Limb (tissue), 2 donors: ENCODE results near the gene DPEP3.

Experiments
- DNase-seq, 2 donors: peaks; one replicate each; pipeline ENCODE4 v3.0.0-alpha.2; 2016; ENCODE audit errors: extremely low spot score in 2 of 2

The DPEP3 gene

DNA sequence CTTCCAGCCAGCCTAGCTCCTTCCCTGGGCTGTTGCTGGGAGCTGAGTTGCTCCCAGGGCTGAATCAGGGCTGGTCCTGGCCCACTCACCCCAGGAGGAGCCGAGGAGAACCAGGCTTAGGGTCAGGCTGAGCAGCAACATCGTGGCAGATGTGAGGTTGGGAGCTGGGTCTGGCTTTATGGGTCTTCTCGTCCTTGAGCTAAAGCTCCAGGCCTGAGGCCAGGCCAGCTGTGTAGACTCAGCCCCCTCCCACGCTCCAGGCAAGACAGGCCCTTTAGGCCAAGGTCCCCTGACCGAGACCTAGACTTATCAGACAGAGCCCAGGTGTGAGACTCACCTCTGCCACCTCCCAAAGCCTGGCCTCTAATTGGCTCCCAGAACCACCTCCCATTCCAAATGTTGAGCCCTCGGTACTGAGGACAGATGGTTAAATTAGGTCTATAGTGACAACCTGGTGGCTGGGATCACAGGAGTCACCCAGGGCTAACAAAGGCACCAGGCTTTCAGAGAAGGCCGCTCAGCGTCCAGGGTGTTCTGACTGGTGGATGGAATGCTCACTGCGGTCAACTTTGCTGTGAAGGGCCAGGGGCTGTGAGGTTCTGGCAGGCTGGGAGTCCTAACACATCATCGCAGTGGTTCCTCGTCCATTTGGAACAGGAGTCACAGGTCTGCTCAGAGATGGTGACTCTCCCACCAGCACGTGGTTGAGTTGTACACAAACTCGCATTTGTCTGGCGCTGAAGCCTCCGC is 48.4 kb downstream of the DPEP3 start, which contains the start of gene CTRL:
Gene CTRL (minus strand): TSS at position 151 of the 750 bp plus-strand sequence. CDS start 10 bp downstream, at position 141.
- DNase-seq = peak in 1 of 2 donors; percentile 19

DNA sequence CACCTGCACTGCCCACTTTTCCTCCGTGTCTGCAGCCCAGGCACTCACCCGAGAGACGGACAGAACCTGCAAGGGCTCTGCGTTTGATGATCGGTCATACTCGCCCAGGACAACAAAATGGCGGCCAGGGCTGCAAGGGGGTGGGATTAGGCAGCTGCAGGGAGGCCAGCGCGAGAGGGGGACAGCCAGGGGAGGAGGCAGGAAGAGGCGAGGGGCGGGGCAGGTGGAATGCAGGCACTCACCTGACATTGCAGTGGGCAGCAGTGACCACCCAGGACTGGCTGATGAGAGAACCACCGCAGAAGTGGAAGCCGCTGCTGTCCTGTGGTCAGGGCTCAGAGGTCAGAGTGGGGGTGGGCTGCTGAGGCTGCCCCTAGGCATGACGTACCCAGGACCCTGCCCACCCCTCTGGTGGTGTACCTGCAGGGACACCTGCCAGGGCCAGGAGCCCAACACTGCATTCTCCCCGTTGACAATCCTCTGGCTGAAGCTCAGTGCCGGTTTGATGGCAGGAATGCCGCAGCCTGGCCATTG is 49.6 kb downstream of the DPEP3 start:
- DNase-seq = no peak

DNA sequence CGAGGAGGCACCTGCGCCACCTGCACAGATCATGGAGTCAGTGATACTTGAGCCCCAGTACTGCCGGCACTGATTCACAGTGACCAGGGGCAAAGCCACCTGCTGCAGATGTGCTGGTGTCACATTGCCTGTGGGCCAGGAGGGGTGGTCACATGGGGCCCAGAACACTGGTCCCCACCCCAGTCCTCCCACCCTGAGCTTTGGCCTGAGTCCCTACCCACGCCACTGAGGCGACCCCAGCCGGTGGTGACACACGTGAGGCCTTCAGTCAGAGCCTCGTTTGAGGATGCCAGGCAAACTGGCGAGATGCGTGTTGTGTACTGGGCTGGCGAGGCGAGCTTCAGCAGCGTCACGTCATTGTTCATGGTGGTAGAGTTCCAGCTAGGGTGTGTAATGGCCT is 50.1 kb downstream of the DPEP3 start:
- DNase-seq = no peak

DNA sequence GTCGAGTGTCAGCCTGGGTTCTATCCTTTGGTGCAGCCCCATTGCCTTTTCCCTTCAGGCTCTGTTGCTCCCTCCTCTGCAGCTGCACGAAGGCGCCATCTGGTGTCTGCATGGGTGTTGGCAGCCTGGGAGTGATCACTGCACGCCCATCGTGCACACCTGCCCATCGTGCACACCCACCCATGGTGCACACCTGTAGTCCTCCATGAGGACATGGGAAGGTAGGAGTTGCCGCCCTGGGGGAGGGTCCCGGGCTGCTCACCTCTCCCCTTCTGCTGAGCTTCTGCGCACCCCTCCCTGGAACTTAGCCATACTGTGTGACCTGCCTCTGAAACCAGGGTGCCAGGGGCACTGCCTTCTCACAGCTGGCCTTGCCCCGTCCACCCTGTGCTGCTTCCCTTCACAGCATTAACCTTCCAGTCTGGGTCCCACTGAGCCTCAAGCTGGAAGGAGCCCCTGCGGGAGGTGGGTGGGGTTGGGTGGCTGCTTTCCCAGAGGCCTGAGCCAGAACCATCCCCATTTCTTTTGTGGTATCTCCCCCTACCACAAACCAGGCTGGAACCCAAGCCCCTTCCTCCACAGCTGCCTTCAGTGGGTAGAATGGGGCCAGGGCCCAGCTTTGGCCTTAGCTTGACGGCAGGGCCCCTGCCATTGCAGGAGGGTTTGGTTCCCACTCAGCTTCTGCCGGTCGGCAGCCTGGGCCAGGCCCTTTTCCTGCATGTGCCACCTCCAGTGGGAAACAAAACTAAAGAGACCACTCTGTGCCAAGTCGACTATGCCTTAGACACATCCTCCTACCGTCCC is 51.5 kb downstream of the DPEP3 start:
- peak; percentile 62 to 79 for DNase-seq

DNA sequence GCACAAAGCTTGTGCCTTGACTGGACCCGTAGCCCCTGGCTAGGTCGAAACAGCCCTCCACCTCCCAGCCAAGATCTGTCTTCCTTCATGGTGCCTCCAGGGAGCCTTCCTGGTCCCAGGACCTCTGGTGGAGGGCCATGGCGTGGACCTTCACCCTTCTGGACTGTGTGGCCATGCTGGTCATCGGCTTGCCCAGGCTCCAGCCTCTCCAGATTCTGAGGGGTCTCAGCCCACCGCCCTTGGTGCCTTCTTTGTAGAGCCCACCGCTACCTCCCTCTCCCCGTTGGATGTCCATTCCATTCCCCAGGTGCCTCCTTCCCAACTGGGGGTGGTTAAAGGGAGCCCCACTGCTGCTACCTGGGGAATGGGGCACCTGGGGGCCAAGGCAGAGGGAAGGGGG is 52.2 kb downstream of the DPEP3 start:
- DNase-seq = no peak

DNA sequence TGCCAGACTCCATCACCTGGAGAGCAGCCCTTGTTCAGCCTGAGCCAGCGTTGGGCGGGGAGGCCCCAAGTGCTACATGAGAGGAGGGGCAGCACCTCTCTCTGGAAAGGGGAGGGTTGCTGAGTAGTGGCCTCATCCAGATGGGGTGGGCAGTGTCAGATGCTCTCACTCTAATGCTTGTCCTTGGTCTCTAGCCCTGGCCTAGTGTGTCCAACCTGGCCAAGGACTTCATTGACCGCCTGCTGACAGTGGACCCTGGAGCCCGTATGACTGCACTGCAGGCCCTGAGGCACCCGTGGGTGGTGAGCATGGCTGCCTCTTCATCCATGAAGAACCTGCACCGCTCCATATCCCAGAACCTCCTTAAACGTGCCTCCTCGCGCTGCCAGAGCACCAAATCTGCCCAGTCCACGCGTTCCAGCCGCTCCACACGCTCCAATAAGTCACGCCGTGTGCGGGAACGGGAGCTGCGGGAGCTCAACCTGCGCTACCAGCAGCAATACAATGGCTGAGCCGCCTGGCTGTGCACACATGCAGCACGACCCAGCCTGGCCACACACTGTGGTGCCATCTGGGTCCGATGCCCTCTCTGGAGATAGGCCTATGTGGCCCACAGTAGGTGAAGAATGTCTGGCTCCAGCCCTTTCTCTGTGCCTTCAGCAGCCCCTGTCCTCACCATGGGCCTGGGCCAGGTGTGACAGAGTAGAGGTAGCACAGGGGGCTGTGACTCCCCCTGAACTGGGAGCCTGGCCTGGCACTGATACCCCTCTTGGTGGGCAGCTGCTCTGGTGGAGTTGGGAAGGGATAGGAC is 53.0 kb downstream of the DPEP3 start:
- no peak for DNase-seq

DNA sequence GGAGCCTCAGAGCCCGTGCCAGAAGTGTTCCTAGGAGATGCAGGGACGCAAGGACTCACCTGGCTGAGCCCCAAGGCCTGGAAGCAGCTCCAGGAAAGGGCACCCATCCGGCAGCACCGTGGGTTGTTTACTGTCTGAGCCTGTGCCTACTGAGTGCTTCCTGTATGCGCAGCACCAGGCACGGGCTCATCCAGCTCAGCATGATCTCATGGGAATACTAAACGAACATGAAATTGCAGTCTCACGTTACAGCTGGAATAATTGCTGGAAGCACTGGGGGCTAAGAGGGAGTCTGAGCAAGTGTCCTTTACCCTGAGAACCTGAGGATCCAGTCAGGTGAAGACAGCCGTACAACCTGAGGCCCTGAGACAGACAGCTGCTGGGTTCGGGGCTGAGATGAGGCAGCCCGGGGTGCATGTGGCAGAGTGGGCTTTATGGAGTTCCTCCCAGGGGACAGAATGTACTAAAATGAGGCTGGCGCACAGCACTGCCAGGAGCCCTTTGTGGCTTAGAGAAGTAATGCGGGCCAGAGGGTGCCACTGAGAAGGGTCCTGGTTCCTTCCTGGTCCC is 54.0 kb downstream of the DPEP3 start:
- DNase-seq = no peak
